Measurements from ENCODE around the gene EXOC6B.

Gene EXOC6B

GRCh38 chr2:72145658-72146329 is 680.0 kb downstream of the EXOC6B start:
- no peaks in the 10 kb centered on the region for H3K9me3 ChIP-seq
- no peaks in the 10 kb centered on the region for H3K36me3 ChIP-seq (replicated peaks)
- H3K27me3 ChIP-seq (ENCODE audit: low read depth): peaks cover 12% of the 10 kb centered on the region
- no peak for DNase-seq (ENCODE audit: low spot score in 2 of 2)
- H3K4me1 ChIP-seq: peaks cover 18% of the 10 kb centered on the region
- in situ Hi-C loops (cut with MboI; ENCODE audit: low sequenced_read_pairs): no loop called here
- H3K4me3 ChIP-seq: peak overlapping the region; percentile 53

GRCh38 chr2:72145289-72145657 is 680.6 kb downstream of the EXOC6B start:
- DNase-seq (ENCODE audit: low spot score in 2 of 2): peak; percentile 65 to 77
- H3K4me3 ChIP-seq: peak overlapping the region; percentile 53
- peaks cover 12% of the 10 kb centered on the region for H3K27me3 ChIP-seq (ENCODE audit: low read depth)
- H3K4me1 ChIP-seq: peaks cover 18% of the 10 kb centered on the region
- H3K36me3 ChIP-seq (replicated peaks): no peaks in the 10 kb centered on the region
- H3K9me3 ChIP-seq: no peaks in the 10 kb centered on the region
- in situ Hi-C loops (cut with MboI; ENCODE audit: low sequenced_read_pairs): no loop called here

- DNase-seq (ENCODE audit: low spot score in 2 of 2): peak; percentile 77 to 89
- Histone ChIP-seq H3K4me3 (peak overlapping the region; percentile 53), H3K4me1 (peaks cover 18% of the 10 kb centered on the region), H3K36me3 (replicated peaks) (no peaks in the 10 kb centered on the region), H3K9me3 (no peaks in the 10 kb centered on the region), H3K27me3 (ENCODE audit: low read depth) (peaks cover 8% of the 10 kb centered on the region)
- in situ Hi-C loops (cut with MboI; ENCODE audit: low sequenced_read_pairs): no loop called here
These were observed 681.1 kb downstream of the EXOC6B start for GRCh38 chr2:72144632-72145288.

- Histone ChIP-seq H3K4me3 (peak overlapping the region; percentile 53), H3K27me3 (ENCODE audit: low read depth) (peaks cover 2% of the 10 kb centered on the region), H3K36me3 (replicated peaks) (no peaks in the 10 kb centered on the region), H3K9me3 (no peaks in the 10 kb centered on the region), H3K4me1 (peaks cover 15% of the 10 kb centered on the region)
- in situ Hi-C loops (cut with MboI; ENCODE audit: low sequenced_read_pairs): no loop called here
- DNase-seq (ENCODE audit: low spot score in 2 of 2): no peak
These were observed 681.6 kb downstream of the EXOC6B start for GRCh38 chr2:72144274-72144631.

GRCh38 chr2:72143441-72144273 is 682.2 kb downstream of the EXOC6B start:
- peaks cover 15% of the 10 kb centered on the region for H3K4me1 ChIP-seq
- H3K27me3 ChIP-seq (ENCODE audit: low read depth): no peaks in the 10 kb centered on the region
- peak overlapping the region; percentile 53 for H3K4me3 ChIP-seq
- DNase-seq (ENCODE audit: low spot score in 2 of 2): peak in 1 of 2 experiments; percentile 36
- H3K36me3 ChIP-seq (replicated peaks): no peaks in the 10 kb centered on the region
- H3K9me3 ChIP-seq: no peaks in the 10 kb centered on the region
- in situ Hi-C loops (cut with MboI; ENCODE audit: low sequenced_read_pairs): no loop called here

- Histone ChIP-seq H3K9me3 (no peaks in the 10 kb centered on the region), H3K27me3 (ENCODE audit: low read depth) (no peaks in the 10 kb centered on the region), H3K4me3 (peak overlapping the region; percentile 9), H3K36me3 (replicated peaks) (no peaks in the 10 kb centered on the region), H3K4me1 (peaks cover 13% of the 10 kb centered on the region)
- in situ Hi-C loops (cut with MboI; ENCODE audit: low sequenced_read_pairs): no loop called here
- peak; percentile 8 to 68 for DNase-seq (ENCODE audit: low spot score in 2 of 2)
These were observed 683.0 kb downstream of the EXOC6B start for GRCh38 chr2:72142570-72143440.

GRCh38 chr2:72141881-72142451 is 683.9 kb downstream of the EXOC6B start:
- H3K36me3 ChIP-seq (replicated peaks): no peaks in the 10 kb centered on the region
- DNase-seq (ENCODE audit: low spot score in 2 of 2): no peak
- H3K27me3 ChIP-seq (ENCODE audit: low read depth): no peaks in the 10 kb centered on the region
- H3K9me3 ChIP-seq: no peaks in the 10 kb centered on the region
- H3K4me1 ChIP-seq: peaks cover 13% of the 10 kb centered on the region
- no peak overlapping the region for H3K4me3 ChIP-seq
- in situ Hi-C loops (cut with MboI; ENCODE audit: low sequenced_read_pairs): no loop called here

- Histone ChIP-seq H3K4me3 (no peak overlapping the region), H3K36me3 (replicated peaks) (no peaks in the 10 kb centered on the region), H3K9me3 (no peaks in the 10 kb centered on the region), H3K27me3 (ENCODE audit: low read depth) (no peaks in the 10 kb centered on the region), H3K4me1 (peaks cover 13% of the 10 kb centered on the region)
- in situ Hi-C loops (cut with MboI; ENCODE audit: low sequenced_read_pairs): no loop called here
- no peak for DNase-seq (ENCODE audit: low spot score in 2 of 2)
These were observed 684.7 kb downstream of the EXOC6B start for GRCh38 chr2:72141032-72141645.

GRCh38 chr2:72140621-72140960 is 685.2 kb downstream of the EXOC6B start:
- DNase-seq (ENCODE audit: low spot score in 2 of 2): no peak
- H3K4me3 ChIP-seq: no peak overlapping the region
- in situ Hi-C loops (cut with MboI; ENCODE audit: low sequenced_read_pairs): no loop called here
- H3K9me3 ChIP-seq: no peaks in the 10 kb centered on the region
- no peaks in the 10 kb centered on the region for H3K36me3 ChIP-seq (replicated peaks)
- H3K27me3 ChIP-seq (ENCODE audit: low read depth): no peaks in the 10 kb centered on the region
- H3K4me1 ChIP-seq: peaks cover 13% of the 10 kb centered on the region

GRCh38 chr2:72139874-72140620 is 685.8 kb downstream of the EXOC6B start:
- in situ Hi-C loops (cut with MboI; ENCODE audit: low sequenced_read_pairs): no loop called here
- H3K4me3 ChIP-seq: no peak overlapping the region
- H3K36me3 ChIP-seq (replicated peaks): no peaks in the 10 kb centered on the region
- H3K27me3 ChIP-seq (ENCODE audit: low read depth): no peaks in the 10 kb centered on the region
- H3K4me1 ChIP-seq: peaks cover 13% of the 10 kb centered on the region
- DNase-seq (ENCODE audit: low spot score in 2 of 2): no peak
- H3K9me3 ChIP-seq: no peaks in the 10 kb centered on the region

- no peaks in the 10 kb centered on the region for H3K27me3 ChIP-seq (ENCODE audit: low read depth)
- no peak for DNase-seq (ENCODE audit: low spot score in 2 of 2)
- H3K4me1 ChIP-seq: peaks cover 13% of the 10 kb centered on the region
- H3K4me3 ChIP-seq: no peak overlapping the region
- H3K36me3 ChIP-seq (replicated peaks): no peaks in the 10 kb centered on the region; the same call in 1 of the 2 replicates
- H3K9me3 ChIP-seq: no peaks in the 10 kb centered on the region
- in situ Hi-C loops (cut with MboI; ENCODE audit: low sequenced_read_pairs): no loop called here
These were observed 686.4 kb downstream of the EXOC6B start for GRCh38 chr2:72139471-72139873.

- H3K27me3 ChIP-seq (ENCODE audit: low read depth): no peaks in the 10 kb centered on the region
- no peak overlapping the region for H3K4me3 ChIP-seq
- H3K9me3 ChIP-seq: no peaks in the 10 kb centered on the region
- H3K36me3 ChIP-seq (replicated peaks): no peaks in the 10 kb centered on the region; the same call in 1 of the 2 replicates
- peaks cover 11% of the 10 kb centered on the region for H3K4me1 ChIP-seq
- no peak for DNase-seq (ENCODE audit: low spot score in 2 of 2)
- in situ Hi-C loops (cut with MboI; ENCODE audit: low sequenced_read_pairs): no loop called here
These were observed 686.9 kb downstream of the EXOC6B start for GRCh38 chr2:72138921-72139381.

Data from HAP-1 (cell line).